GM18502 (cell line): Measurements from ENCODE around the gene CHIC2.

ENCODE experiments used
- ATAC-seq: cut with Tn5 transposase; IDR thresholded peaks from one replicate; pipeline ENCODE4 v1.9.1; 2021; ENCODE audit warnings: mild to moderate bottlenecking; ENCODE audit not compliant: unreplicated experiment, poor library complexity

CHIC2 gene

GRCh38 chr4:53961351-53961750, 103.1 kb downstream of the CHIC2 start:
- ATAC-seq = no peak

GRCh38 chr4:53960843-53961242, 103.6 kb downstream of the CHIC2 start:
- ATAC-seq = no peak
